HG03457 (cell line): ENCODE data around the gene RAB14.

Experiments used
- ATAC-seq: cut with Tn5 transposase; IDR thresholded peaks from one replicate; pipeline ENCODE4 v1.9.1; 2021; ENCODE audit warnings: moderate number of reproducible peaks; ENCODE audit not compliant: unreplicated experiment

RAB14 gene

DNA sequence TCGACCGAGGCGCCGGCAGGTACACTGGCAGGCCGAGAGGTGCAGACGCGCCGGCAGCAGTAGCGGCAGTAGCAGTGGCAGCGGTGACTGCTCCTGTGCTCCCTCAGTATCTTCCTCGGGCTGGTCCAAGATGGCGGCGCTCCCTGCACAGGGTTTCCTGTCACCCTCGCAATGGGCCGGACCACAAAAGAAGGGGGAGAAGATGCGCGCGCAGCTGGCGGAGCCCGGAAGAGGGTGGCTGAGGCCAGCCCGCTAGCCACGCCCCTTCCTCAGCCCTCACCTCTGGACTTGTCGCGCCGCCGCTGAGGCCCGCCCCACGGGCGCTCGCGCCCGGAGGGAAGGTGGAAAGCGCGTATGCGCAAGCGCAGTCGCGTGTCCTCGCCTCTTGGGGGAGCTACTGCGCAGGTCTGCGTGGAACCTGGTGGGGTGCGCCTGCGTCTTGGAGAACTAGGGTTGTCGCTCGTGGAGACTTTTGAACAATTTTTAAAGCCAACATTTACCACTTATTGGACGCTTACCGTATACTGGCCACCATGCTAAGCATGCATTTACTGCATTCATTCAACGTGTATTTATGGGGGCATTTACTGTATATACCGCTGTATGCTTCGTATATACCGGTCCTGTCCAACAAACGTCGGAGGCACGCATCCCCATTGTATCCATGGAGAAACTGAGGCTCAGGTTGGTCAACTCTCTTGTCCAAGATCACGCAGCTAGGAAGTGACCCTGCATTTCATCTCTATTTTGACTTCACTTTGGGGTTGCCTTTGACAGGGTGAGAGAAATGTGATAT lies at the start of gene RAB14:
TSS of gene RAB14 (minus strand) at position 132 of the 796 bp plus-strand sequence. CDS start 8,457 bp downstream, outside the sequence.
- peak; percentile 74 for ATAC-seq

DNA sequence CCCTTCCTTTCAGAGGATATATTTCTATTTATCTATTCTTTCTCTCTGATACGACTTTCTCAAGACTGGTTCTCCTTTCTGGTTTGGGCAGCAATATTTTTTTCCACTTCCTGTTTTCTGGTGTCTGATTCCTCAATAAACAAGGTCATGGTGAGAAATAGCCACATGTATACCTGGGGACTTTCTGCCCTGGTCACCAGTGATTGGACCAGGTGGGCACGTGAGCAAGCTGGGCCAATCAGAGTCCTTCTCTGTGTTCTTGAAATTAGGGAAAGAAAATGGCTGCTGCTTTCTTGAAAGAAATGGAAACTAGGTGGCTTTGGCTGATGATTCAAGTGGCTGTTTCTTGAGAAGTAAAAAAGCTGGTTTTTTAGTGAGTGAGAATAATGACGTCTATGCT lies 47.9 kb upstream of the RAB14 start:
- ATAC-seq: no peak

DNA sequence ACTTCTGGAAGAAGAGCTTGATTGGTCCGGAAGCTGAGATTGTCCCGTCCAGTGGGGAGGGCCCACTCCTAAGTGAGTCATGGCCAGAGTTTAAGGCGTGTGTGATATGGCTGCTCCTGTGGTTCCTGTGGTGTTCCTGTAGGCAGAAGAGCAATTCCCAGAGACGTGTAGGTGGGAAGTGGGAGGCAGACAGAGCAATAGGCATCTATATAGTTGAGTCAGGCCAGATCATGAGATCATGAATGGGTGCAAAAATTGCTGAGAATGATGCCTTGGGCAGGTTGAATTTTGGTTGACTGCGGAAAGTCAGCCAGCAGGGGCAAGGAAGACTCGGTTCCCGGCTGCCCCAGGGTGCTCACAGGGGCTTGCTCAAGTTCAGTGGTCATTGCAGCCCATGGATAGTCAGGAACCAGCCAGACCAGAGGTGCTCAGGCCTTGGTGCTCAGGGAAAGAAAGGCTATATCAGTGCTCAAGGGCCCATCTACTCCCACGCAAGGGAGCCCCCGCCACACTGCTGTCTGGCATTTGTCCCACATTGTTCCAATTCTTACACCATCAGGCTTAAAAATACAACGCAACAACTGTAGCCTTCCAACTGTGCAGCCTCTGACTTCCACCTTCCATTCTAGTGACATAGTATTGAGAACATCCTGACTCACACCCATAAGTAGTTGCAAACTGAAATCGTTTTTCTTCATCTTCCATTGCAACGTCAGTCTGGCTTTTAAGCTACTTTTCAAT lies 45.3 kb upstream of the RAB14 start:
- no peak for ATAC-seq

DNA sequence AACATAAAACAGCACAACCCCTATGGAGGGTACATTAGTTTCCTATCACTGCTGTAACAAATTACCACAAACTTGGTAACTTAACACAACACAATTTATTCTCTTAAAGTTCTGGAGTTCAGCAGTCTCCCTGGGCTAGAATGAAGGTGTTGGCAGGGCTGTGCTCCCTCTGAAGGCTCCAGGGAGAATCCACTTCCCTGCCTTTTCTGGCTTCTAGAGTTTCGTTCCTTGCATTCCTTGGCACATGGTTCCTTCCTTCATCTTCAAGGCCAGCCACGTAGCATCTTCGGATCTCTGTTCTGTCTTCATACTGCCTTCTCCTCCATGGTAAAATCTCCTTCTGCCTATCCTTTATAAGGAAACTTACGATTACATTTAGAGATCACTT lies 41.3 kb upstream of the RAB14 start:
- no peak for ATAC-seq

DNA sequence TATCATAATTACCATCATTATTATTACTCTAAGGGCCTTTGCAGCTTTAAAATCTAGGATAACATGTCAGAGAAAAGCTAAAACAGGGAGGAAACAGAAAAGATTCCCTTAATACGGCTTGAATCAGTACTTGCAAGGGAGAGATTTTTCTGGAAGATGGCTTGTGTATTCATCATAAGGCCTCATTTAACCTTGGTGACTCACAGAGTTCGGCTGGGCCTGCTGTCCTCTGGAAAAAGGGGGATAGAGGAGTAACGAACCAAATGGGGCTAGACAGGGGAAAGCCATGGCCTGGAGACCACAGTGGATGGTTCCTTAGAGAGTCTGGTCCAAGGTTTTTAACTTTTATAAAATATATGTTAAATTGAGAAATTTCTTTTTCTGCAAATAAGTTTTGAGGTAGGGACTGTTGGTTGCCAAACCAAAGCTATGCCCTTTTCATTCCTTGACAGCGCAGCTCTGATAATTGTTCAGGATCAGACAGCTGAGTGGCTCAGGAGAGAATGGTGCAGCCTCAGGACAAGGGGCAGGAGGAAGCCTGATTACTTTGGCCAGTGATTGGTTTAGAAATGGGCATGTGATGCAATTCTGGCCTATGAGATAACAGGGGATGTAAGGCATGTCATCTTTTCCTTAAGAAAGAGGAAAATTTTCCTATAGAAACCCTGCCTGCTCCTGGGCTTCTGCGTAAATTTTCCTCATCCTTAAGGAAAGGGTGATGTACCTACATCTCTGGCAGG lies 40.7 kb upstream of the RAB14 start:
- ATAC-seq: no peak

DNA sequence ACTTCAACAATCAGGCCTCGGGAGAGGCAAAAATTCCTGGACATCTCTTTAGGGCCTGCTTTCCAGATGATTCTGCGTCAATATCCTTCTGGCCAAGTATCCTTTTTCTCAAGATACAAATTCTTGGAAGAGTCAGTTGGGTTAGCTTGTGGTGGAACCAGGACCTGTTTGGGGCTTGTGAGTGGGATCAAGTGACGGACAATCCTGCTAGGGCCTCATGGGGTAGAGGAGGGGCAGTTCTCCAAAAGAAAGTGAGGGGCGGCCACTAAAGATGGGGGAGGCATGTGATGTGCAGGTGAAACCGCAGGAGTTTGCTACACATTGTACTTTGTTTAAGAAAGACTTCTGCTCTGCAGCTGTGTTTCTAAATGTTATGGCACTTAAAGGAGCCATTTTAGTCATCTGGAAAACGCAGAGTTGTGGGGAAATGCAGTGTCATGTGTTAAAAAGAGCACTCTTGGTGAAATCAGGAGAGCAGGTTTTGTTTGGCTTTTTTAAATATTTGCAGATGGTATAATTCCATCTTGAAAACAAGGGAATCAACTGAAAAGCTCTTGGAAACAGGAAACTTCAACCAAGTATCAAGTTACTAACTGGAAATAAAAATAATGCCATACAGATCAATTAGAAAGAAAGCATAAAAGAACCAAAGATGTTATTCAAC lies 38.9 kb upstream of the RAB14 start:
- ATAC-seq: no peak

DNA sequence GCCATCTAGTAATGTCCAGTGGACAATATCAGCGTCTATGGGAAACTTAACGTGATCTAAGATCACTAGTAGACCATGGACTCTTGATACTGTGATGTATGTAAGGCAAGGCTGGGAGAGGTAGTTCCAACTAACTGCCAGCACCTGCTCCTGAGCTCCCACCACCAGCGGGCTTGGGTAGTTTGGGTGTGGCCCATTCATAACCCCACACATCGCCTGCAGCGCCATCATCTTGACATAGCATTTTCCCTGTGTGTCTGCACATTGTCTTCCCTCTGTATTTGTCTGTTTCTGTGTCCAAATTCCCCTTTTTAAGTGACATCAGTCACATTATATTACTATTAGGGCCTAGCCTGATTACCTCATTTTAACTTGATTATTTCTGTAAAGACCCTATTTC lies 38.2 kb upstream of the RAB14 start:
- ATAC-seq: no peak

DNA sequence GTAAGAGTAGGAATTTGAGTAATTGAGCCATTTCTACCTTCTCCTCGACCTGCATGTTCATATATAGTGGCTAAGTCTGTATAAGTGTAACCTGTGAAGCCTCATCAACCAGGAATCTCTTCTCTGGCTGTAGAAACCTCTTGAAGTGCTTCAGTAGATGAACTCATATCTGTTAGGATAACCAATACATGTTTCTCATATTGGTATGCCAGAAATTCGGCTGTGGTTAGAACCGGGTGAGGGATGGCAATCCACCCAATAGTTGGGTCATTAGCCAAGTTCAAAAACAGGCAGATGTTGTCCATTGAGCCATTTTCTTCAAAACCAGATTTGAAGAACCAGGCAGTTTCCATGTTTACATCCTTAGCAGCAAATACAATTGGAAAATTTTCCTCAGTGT lies 37.4 kb upstream of the RAB14 start:
- ATAC-seq: no peak

DNA sequence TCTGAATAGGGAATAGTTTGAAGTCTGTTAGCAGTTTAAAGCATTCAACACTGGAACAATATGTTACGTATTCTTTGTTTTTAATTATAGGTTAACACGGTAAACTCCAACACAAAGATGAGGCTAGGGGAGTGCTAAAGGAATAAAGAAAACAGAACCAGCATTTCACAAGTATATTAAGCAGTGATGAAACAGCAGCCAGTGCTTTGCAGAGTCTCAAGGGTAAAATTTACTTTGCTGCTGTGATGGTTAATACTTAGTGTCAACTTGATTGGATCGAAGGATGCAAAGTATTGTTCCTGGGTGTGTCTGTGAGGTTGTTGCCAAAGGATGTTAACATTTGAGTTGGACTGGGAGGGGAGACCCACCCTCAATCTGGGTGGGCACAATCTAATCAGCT lies 36.2 kb upstream of the RAB14 start:
- ATAC-seq: no peak

DNA sequence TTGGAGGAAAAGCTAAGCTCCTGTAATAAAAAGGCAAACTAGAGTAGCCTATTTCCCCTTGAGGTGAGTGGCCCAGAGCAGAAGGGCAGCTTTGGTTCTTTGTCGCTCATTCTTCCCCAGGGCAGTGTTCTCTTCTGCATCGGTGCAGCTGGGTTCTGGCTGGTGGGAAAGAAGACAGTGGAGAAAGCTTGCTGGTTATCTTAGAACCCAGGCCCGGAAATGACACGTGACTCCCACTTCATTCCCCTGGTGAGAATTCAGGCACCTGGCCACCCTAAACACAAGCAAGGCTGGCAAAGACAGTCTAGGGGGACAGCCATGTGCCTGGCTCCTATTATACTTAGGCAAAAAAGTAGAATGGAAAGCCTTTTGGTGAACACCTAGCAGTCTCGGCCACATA lies 33.8 kb upstream of the RAB14 start:
- no peak for ATAC-seq

DNA sequence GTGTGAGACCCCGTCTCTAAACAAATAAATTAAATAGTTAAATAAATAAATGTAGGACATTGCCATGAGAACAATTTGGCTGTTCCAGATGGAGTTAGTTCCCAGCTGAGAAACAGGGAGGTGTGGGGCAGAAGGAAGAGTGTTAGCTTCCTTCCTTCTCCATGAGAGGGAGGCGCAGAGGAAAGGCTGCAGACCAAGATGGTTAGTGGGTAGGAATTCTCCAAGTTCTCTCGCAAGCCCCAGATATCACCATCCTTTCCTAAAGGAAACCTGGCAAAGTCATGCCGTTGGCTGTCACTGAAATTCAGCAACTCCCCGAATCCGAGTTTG lies 33.1 kb upstream of the RAB14 start:
- ATAC-seq: no peak

DNA sequence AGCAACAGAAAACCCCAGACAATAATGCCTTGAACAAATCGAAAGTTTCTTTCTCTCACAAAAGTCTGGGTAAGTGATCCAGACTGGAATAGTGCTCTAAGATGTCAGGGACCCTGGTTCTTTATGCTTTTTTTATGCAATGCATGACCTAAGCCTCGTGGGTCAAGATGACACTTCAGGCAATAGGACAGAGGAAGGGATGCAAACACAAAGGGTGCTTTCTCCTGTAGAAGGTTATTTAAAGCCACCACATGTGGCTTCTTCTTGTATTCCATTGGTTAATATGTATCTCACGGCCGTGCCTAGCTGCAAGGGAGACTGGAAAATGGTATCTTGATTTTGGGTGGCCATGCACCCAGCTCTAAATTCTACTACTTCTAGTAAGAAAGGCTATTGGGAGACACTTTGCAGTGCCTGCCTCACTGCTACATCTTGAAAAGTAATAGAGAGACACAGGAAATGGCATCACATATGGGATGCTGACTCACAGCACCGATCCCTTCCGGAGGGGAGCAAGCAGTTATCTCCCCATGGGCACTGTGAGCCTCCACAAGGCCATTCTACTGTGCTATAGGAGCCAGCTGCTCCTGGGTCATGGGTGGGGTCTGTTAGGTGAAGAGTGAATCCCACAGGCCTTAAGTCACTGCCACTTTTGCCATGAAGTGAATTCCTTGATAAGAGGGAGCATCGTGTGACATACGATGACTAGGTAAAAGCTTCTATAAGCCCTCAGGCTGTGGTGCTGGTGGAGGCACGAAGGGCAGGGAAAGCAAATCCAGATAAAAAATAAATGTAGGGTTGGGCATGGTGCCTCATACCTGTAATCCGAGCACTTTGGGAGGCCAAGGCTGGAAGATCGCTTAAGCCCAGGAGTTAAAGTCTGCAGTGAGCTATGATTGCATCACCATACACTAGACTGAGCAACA lies 32.5 kb upstream of the RAB14 start:
- no peak for ATAC-seq

DNA sequence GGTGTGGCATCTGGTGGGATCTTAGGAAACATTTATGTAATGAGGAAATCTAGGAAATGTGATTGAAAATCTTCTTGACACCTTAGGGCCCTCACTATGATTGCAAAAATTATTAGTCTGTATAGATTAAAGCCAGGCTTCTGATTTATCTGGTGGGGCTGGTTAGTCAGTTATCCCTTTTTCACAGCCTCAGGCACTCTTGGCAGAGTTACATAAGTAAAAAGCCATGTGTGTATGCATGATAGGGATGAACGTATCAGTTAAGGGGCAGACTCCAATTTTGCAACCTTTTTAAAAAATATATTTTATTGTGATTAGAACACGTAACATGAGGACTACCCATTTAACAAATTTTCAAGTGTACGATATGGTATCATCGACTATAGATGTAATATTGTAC lies 30.6 kb upstream of the RAB14 start:
- ATAC-seq: no peak

DNA sequence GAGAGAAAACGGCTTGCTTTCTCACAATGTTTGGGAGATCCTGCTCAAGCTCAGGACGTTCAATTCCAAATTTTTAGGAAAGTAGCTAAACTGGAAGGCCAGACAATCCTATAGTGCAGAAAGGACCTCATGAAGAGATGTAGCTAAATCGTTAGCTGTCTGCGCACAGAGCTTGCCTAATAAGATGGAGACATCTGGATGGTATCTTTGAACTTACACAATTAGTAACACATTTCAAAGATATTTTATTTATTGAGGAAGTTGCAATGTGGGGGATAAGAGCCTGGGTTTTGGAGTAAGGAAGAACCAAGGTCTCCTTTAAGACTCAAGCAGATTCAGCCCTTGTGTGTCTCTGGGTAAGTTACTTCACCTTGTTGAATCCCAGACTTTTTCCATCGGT lies 28.6 kb upstream of the RAB14 start:
- no peak for ATAC-seq

DNA sequence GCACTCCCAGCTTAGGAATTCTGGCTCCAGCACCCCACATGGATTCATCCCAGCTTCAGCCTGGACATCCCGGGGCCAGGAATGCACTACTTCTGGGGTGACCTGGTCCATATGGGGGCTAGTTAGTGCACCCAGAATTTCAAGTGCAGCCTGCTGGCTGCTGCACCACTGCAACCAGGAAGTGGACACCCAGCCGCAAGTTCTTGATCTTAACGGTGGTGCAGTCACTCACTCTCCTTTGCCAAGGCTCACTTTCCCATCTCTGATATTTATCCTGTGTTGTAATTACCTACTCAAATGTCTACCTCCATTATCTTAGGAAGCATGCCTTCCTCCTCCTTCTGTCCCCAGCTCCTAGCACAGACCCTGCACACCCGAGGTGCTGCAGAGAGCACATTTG lies 26.2 kb upstream of the RAB14 start:
- ATAC-seq: no peak

DNA sequence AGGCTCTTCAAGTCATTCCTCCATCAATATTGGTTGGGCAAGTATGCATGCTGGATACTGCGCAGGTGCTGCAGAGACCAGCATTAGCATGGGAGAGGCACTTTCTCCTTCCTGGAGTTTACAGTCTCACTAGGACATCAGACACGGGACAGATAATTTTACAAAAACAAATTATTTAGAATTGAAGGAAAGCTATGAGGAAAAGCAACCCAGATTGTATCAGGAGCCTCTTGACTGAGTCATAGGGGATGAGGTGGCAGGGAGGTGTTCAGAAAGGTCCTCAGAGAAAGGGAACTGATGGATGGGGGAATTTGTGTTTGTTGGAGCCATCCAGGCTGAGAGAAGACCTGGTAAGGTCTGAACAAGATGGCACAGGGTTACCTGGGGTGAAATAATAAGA lies 24.5 kb upstream of the RAB14 start:
- ATAC-seq: no peak

DNA sequence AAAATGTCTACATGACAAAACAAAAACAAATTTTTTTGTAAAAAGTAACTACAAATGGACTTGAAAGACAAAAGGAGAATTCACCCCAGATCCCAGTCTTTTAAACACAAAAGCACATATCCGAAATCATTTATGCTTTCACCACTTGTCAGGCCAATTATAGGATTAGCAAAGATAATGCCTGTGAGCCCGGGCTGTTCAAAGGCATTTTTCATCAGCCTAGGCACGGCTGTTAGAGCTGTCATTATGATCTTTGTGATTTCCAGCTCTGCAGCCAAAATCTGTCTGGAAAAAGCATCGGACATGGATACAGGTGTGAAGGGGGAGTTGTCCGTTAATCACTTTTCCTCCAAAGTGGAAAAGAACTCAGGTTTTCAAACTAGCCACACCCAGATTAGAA lies 23.6 kb upstream of the RAB14 start:
- ATAC-seq: no peak

DNA sequence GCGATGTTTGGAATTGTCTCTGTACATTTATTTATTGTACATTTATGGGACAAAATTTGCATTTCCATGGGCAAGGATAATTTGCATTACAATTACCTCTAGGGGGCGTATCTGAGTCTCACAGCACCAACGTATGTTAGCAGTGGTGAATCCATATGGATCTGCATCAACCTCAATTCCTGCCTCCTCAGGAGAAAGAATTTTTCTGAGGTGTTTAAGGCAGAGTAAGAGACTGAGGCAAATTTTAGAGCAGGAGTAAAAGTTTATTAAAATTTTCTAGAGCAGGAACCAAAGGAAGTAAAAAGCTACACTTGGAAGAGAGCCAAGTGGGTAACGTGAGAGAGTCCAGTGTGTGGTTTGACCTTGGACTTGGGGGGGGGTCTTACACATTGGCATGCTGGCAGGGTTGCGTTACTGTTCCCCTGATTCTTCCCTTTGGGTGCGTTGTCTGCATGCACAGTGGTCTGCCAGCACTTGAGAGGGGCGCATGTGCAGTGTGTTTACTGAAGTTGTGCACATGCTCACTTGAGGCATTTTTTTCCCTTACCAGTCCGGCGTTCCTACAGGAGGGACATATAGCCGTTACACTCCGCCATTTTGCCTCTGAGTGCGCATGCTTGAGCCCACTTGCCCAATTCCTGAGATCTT lies 21.0 kb upstream of the RAB14 start:
- ATAC-seq: no peak

DNA sequence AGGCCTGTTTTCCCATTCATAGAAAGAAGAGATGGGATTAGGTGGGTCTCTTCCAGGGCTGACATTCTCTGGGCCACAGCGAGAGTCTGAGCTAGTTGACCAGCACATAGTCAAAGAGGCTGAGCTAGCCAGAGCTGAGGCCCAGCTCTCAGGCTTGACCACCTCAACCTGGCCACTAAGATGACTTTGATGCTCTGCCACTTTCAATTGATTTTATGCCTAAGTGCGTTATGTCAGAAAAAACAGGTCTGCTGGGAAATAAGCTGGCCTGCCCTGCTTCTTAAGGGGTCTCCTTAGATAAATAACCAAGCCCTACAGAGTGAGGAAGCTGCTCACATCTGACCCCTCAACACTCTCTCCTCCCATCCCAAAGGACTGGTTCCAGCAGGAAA lies 20.0 kb upstream of the RAB14 start:
- ATAC-seq: no peak
